ENCODE measurements around the gene OPALIN. TPM values are rescaled to one million over a fixed set of nuclear protein-coding genes. Genes with fewer than 3 reads are reported as not detected.

OPALIN gene
- total and polyA plus RNA-seq, 2 donors from 2014 or later, result not detected

- Histone ChIP-seq H3K4me3 (ENCODE audit: low read length in 3 of 3) (no peak overlapping the region), H3K36me3 (ENCODE audit: control insufficient read depth in 2 of 3, insufficient read depth in 3 of 3, low read length in 3 of 3) (no peaks in the 10 kb centered on the region), H3K27ac (ENCODE audit: low read depth in 2 of 2, low read length in 2 of 2) (no peak overlapping the region), H3K4me1 (ENCODE audit: control insufficient read depth in 2 of 3, insufficient read depth in 2 of 3, low read depth in 1 of 3, low read length in 3 of 3) (peaks cover 0 to 4% (median 0%) of the 10 kb centered on the region in 3 donors), H3K9me3 (ENCODE audit: control insufficient read depth in 2 of 3, insufficient read depth in 1 of 3, low read length in 3 of 3) (no peaks in the 10 kb centered on the region), H3K9ac (ENCODE audit: low read length in 3 of 3) (no peak overlapping the region), H3K27me3 (ENCODE audit: control insufficient read depth, insufficient read depth, low read length) (no peaks in the 10 kb centered on the region)
- no peak for DNase-seq
- intact Hi-C loops (cut with DNase I), result no loop called here
- TF ChIP-seq CTCF (IDR thresholded peaks at IDR 0.05; ENCODE audit: borderline replicate concordance, extremely low read depth, insufficient read depth), result no peak
- FAIRE-seq, result no peak
Measured at GRCh38 chr10:96305019-96305418, 53.8 kb downstream of the OPALIN start.

GRCh38 chr10:96304230-96304629, 54.6 kb downstream of the OPALIN start, which contains the start of gene DNTT:
Gene DNTT (plus strand): TSS chr10:96304434. CDS start chr10:96304498, 64 bp downstream.
- H3K9ac ChIP-seq (ENCODE audit: low read length in 3 of 3), result no peak within 1 kb of the TSS
- H3K4me1 ChIP-seq (ENCODE audit: control insufficient read depth in 2 of 3, insufficient read depth in 2 of 3, low read depth in 1 of 3, low read length in 3 of 3), result peaks cover 0 to 4% (median 0%) of the 10 kb centered on the region in 3 donors
- no peak for TF ChIP-seq CTCF (IDR thresholded peaks at IDR 0.05; ENCODE audit: borderline replicate concordance, extremely low read depth, insufficient read depth)
- H3K9me3 ChIP-seq (ENCODE audit: control insufficient read depth in 2 of 3, insufficient read depth in 1 of 3, low read length in 3 of 3), result no peaks in the 10 kb centered on the region
- no peaks in the 10 kb centered on the region for H3K36me3 ChIP-seq (ENCODE audit: control insufficient read depth in 2 of 3, insufficient read depth in 3 of 3, low read length in 3 of 3)
- intact Hi-C loops (cut with DNase I), result no loop called here
- H3K4me3 ChIP-seq (ENCODE audit: low read length in 3 of 3), result no peak within 1 kb of the TSS
- H3K27me3 ChIP-seq (ENCODE audit: control insufficient read depth, insufficient read depth, low read length), result no peaks in the 10 kb centered on the region
- no peak within 1 kb of the TSS for H3K27ac ChIP-seq (ENCODE audit: low read depth in 2 of 2, low read length in 2 of 2)
- FAIRE-seq (no peak), DNase-seq (no peak)

- H3K27me3 ChIP-seq (ENCODE audit: control insufficient read depth, insufficient read depth, low read length), result no peaks in the 10 kb centered on the region
- TF ChIP-seq CTCF (IDR thresholded peaks at IDR 0.05; ENCODE audit: borderline replicate concordance, extremely low read depth, insufficient read depth), result no peak
- FAIRE-seq (no peak), DNase-seq (no peak)
- intact Hi-C loops (cut with DNase I), result no loop called here
- H3K4me3 ChIP-seq (ENCODE audit: low read length in 3 of 3), result no peak overlapping the region
- H3K4me1 ChIP-seq (ENCODE audit: control insufficient read depth in 2 of 3, insufficient read depth in 2 of 3, low read depth in 1 of 3, low read length in 3 of 3), result no peaks in the 10 kb centered on the region
- no peaks in the 10 kb centered on the region for H3K9me3 ChIP-seq (ENCODE audit: control insufficient read depth in 2 of 3, insufficient read depth in 1 of 3, low read length in 3 of 3)
- no peak overlapping the region for H3K27ac ChIP-seq (ENCODE audit: low read depth in 2 of 2, low read length in 2 of 2)
- H3K36me3 ChIP-seq (ENCODE audit: control insufficient read depth in 2 of 3, insufficient read depth in 3 of 3, low read length in 3 of 3), result no peaks in the 10 kb centered on the region
- H3K9ac ChIP-seq (ENCODE audit: low read length in 3 of 3), result no peak overlapping the region
Measured at GRCh38 chr10:96301616-96302015, 57.2 kb downstream of the OPALIN start.

GRCh38 chr10:96299383-96299782, 59.4 kb downstream of the OPALIN start:
- no peaks in the 10 kb centered on the region for H3K27me3 ChIP-seq (ENCODE audit: control insufficient read depth, insufficient read depth, low read length)
- no peaks in the 10 kb centered on the region for H3K4me1 ChIP-seq (ENCODE audit: control insufficient read depth in 2 of 3, insufficient read depth in 2 of 3, low read depth in 1 of 3, low read length in 3 of 3)
- no peak overlapping the region for H3K4me3 ChIP-seq (ENCODE audit: low read length in 3 of 3)
- intact Hi-C loops (cut with DNase I), result no loop called here
- H3K36me3 ChIP-seq (ENCODE audit: control insufficient read depth in 2 of 3, insufficient read depth in 3 of 3, low read length in 3 of 3), result no peaks in the 10 kb centered on the region
- no peaks in the 10 kb centered on the region for H3K9me3 ChIP-seq (ENCODE audit: control insufficient read depth in 2 of 3, insufficient read depth in 1 of 3, low read length in 3 of 3)
- TF ChIP-seq CTCF (IDR thresholded peaks at IDR 0.05; ENCODE audit: borderline replicate concordance, extremely low read depth, insufficient read depth), result no peak
- DNase-seq (no peak), FAIRE-seq (no peak)
- no peak overlapping the region for H3K27ac ChIP-seq (ENCODE audit: low read depth in 2 of 2, low read length in 2 of 2)
- H3K9ac ChIP-seq (ENCODE audit: low read length in 3 of 3), result no peak overlapping the region
